Thyroid gland (tissue), 4 donors: ENCODE measurements around the gene TSPAN9.

ENCODE experiments used
- CTCF ChIP-seq, 6 experiments: fragments of 200-600 bp in 3 of 6; fragments of 450-650 bp in 3 of 6; sonication (generic) in 3 of 6; IDR thresholded peaks; one replicate each; pipeline ENCODE4 v1.5.1; 2016 to 2019; ENCODE audit warnings: antibody characterized with exemption in 6 of 6, mild to moderate bottlenecking in 2 of 6, inconsistent platforms in 1 of 6, moderate library complexity in 1 of 6
- POLR2A ChIP-seq, 2 donors: fragments of 450-650 bp; IDR thresholded peaks; one replicate each; pipeline ENCODE4 v1.6.1; 2017; ENCODE audit warnings: antibody characterized with exemption in 2 of 2, mild to moderate bottlenecking in 2 of 2, moderate library complexity in 1 of 2

GRCh38 chr12:3154006-3154405 is 76.8 kb downstream of the TSPAN9 start:
- no peak for TF ChIP-seq CTCF (IDR thresholded peaks at IDR 0.05)
- TF ChIP-seq POLR2A (IDR thresholded peaks at IDR 0.05), result no peak
